Stimulated activated CD4-positive, alpha-beta T cell treated with anti-CD3 and anti-CD28 coated beads, Interleukin-1b, Interleukin-23, amount 100 ng/mL, for 1 hour (primary cell): ENCODE results near the gene UVRAG.
"Not testable (repeated sequence)": the region's sequence is repeated elsewhere in the genome, so short reads cannot be mapped to it uniquely, and the experiment has no call there.

ENCODE experiments used
- DNase-seq, 2 donors: peaks; one replicate each; pipeline ENCODE4 v3.0.0-alpha.2; 2020; ENCODE audit warnings: low read depth in 2 of 2

Gene UVRAG

GRCh38 chr11:75954039-75954438 is 139.0 kb downstream of the UVRAG start:
- no peak for DNase-seq

- no peak for DNase-seq
These were observed 140.4 kb downstream of the UVRAG start for GRCh38 chr11:75955443-75955842.

GRCh38 chr11:75959540-75959939 is 144.5 kb downstream of the UVRAG start:
- DNase-seq = no peak

GRCh38 chr11:75964071-75964470 is 149.1 kb downstream of the UVRAG start:
- no peak for DNase-seq

- DNase-seq = no peak
These were observed 151.7 kb downstream of the UVRAG start for GRCh38 chr11:75966537-75967287.

- DNase-seq = no peak
These were observed 153.1 kb downstream of the UVRAG start for GRCh38 chr11:75968021-75968625.

GRCh38 chr11:75969626-75970308 is 154.8 kb downstream of the UVRAG start:
- DNase-seq = no peak

GRCh38 chr11:75973710-75974109 is 158.7 kb downstream of the UVRAG start:
- DNase-seq = not testable (repeated sequence)

- not testable (repeated sequence) for DNase-seq
These were observed 164.1 kb downstream of the UVRAG start for GRCh38 chr11:75979075-75979474.

- not testable (repeated sequence) for DNase-seq
These were observed 164.5 kb downstream of the UVRAG start for GRCh38 chr11:75979479-75980027.

GRCh38 chr11:75980031-75980430 is 165.0 kb downstream of the UVRAG start:
- DNase-seq = no peak

- no peak for DNase-seq
These were observed 166.5 kb downstream of the UVRAG start for GRCh38 chr11:75981546-75981945.

GRCh38 chr11:75982309-75982708 is 167.3 kb downstream of the UVRAG start:
- DNase-seq = no peak

GRCh38 chr11:75986966-75987365 is 172.0 kb downstream of the UVRAG start:
- no peak for DNase-seq

- no peak for DNase-seq
These were observed 178.1 kb downstream of the UVRAG start for GRCh38 chr11:75993126-75993525.

GRCh38 chr11:75994616-75995015 is 179.6 kb downstream of the UVRAG start:
- DNase-seq = no peak

GRCh38 chr11:75996523-75997442 is 181.8 kb downstream of the UVRAG start:
- DNase-seq = no peak

GRCh38 chr11:76004400-76004799 is 189.4 kb downstream of the UVRAG start:
- DNase-seq = no peak

- no peak for DNase-seq
These were observed 190.7 kb downstream of the UVRAG start for GRCh38 chr11:76005756-76006155.

- no peak for DNase-seq
These were observed 192.2 kb downstream of the UVRAG start for GRCh38 chr11:76007166-76007565.

GRCh38 chr11:76008474-76008873 is 193.5 kb downstream of the UVRAG start:
- DNase-seq = no peak

GRCh38 chr11:76010051-76010450 is 195.0 kb downstream of the UVRAG start:
- DNase-seq = no peak
